SK-N-SH treated with all-trans-retinoic acid at 6 μM for 48 hours (cell line): ENCODE results near the gene ANKRD44.

Experiments used
- ATAC-seq: fragments of 200-7000 bp; cut with Tn5 transposase; 3 replicates; pipeline ENCODE4 v1.9.1; 2020; ENCODE audit warnings: mild to moderate bottlenecking, moderate library complexity
- ARNTL ChIP-seq: fragments of 450-650 bp; formaldehyde crosslinking; IDR thresholded peaks from 2 replicates; pipeline ENCODE4 v1.5.0; 2020; ENCODE audit warnings: low read depth, mild to moderate bottlenecking, moderate library complexity, borderline replicate concordance
- BACH2 ChIP-seq: fragments of 250-450 bp; sonication (Bioruptor Pico); IDR thresholded peaks from 2 replicates; pipeline ENCODE4 v1.9.0; 2021; ENCODE audit warnings: mild to moderate bottlenecking, borderline replicate concordance
- CREB5 ChIP-seq: fragments of 250-450 bp; sonication (Bioruptor Pico); IDR thresholded peaks from 2 replicates; pipeline ENCODE4 v1.5.1; 2020; ENCODE audit warnings: low read depth, mild to moderate bottlenecking, moderate library complexity
- CSDC2 ChIP-seq: fragments of 250-450 bp; sonication (Bioruptor Pico); IDR thresholded peaks from 2 replicates; pipeline ENCODE4 v1.5.0; 2020; ENCODE audit warnings: mild to moderate bottlenecking, moderate library complexity
- ESRRG ChIP-seq: fragments of 250-450 bp; sonication (Bioruptor Pico); IDR thresholded peaks from 2 replicates; pipeline ENCODE4 v1.6.1; 2021; ENCODE audit warnings: mild to moderate bottlenecking
- GLIS3 ChIP-seq: fragments of 250-450 bp; sonication (Bioruptor Pico); IDR thresholded peaks from 2 replicates; pipeline ENCODE4 v1.5.0; 2020; ENCODE audit warnings: mild to moderate bottlenecking, moderate library complexity
- ISL1 ChIP-seq: fragments of 250-450 bp; sonication (Bioruptor Pico); IDR thresholded peaks from 2 replicates; pipeline ENCODE4 v2.1.2; 2022; ENCODE audit warnings: mild to moderate bottlenecking, moderate library complexity
- POU6F1 ChIP-seq: fragments of 250-450 bp; sonication (Bioruptor Pico); IDR thresholded peaks from 2 replicates; pipeline ENCODE4 v1.8.0; 2021; ENCODE audit warnings: low read depth, mild to moderate bottlenecking, moderate library complexity, borderline replicate concordance
- PPARA ChIP-seq: fragments of 250-450 bp; sonication (Bioruptor Pico); IDR thresholded peaks from 2 replicates; pipeline ENCODE4 v1.5.0; 2020; ENCODE audit warnings: mild to moderate bottlenecking, borderline replicate concordance
- RARB ChIP-seq: fragments of 250-450 bp; sonication (Bioruptor Pico); IDR thresholded peaks from 2 replicates; pipeline ENCODE4 v1.8.0; 2021; ENCODE audit warnings: mild to moderate bottlenecking, moderate library complexity
- TCF4 ChIP-seq: fragments of 250-450 bp; sonication (Bioruptor Pico); IDR thresholded peaks from 2 replicates; pipeline ENCODE4 v1.8.0; 2021; ENCODE audit warnings: mild to moderate bottlenecking, moderate library complexity, borderline replicate concordance
- TOX ChIP-seq: fragments of 250-450 bp; sonication (Bioruptor Pico); IDR thresholded peaks from 2 replicates; pipeline ENCODE4 v1.8.0; 2021; ENCODE audit warnings: mild to moderate bottlenecking, moderate library complexity, borderline replicate concordance
- TSHZ2 ChIP-seq: fragments of 250-450 bp; sonication (Bioruptor Pico); IDR thresholded peaks from 2 replicates; pipeline ENCODE4 v1.5.0; 2020; ENCODE audit warnings: mild to moderate bottlenecking, moderate library complexity
- ZC3H10 ChIP-seq: fragments of 250-450 bp; sonication (Bioruptor Pico); IDR thresholded peaks from 2 replicates; pipeline ENCODE4 v1.5.1; 2021; ENCODE audit warnings: mild to moderate bottlenecking, moderate library complexity
- ZFP3 ChIP-seq: fragments of 250-450 bp; sonication (Bioruptor Pico); IDR thresholded peaks from 2 replicates; pipeline ENCODE4 v1.5.0; 2020; ENCODE audit warnings: mild to moderate bottlenecking, moderate library complexity
- ZFP30 ChIP-seq: fragments of 450-650 bp; formaldehyde crosslinking; IDR thresholded peaks from 2 replicates; pipeline ENCODE4 v1.5.0; 2022; ENCODE audit warnings: mild to moderate bottlenecking, moderate library complexity
- ZNF8 ChIP-seq: fragments of 450-650 bp; formaldehyde crosslinking; IDR thresholded peaks from 2 replicates; pipeline ENCODE4 v1.5.0; 2020; ENCODE audit warnings: mild to moderate bottlenecking, moderate library complexity
- TF ChIP-seq, protein P1 (sequence below): fragments of 250-450 bp; sonication (Bioruptor Pico); IDR thresholded peaks from 2 replicates; pipeline ENCODE4 v1.8.0; 2020; ENCODE audit warnings: mild to moderate bottlenecking, moderate library complexity, borderline replicate concordance
- TF ChIP-seq, protein P2 (sequence below): fragments of 250-450 bp; sonication (Bioruptor Pico); IDR thresholded peaks from 2 replicates; pipeline ENCODE4 v1.5.1; 2021; ENCODE audit warnings: mild to moderate bottlenecking, moderate library complexity

Gene ANKRD44

GRCh38 chr2:197136452-197136851 lies 174.1 kb downstream of the ANKRD44 start:
- no peak for ATAC-seq
- TF ChIP-seq POU6F1 (CRISPR knock-in tag) (no peak), ZNF8 (CRISPR knock-in tag) (no peak), ESRRG (no peak), ZFP30 (CRISPR knock-in tag) (no peak), CREB5 (CRISPR knock-in tag) (no peak), RARB (no peak), ARNTL (CRISPR knock-in tag) (no peak), TCF4 (CRISPR knock-in tag) (no peak)
- TF ChIP-seq, protein P1, sequence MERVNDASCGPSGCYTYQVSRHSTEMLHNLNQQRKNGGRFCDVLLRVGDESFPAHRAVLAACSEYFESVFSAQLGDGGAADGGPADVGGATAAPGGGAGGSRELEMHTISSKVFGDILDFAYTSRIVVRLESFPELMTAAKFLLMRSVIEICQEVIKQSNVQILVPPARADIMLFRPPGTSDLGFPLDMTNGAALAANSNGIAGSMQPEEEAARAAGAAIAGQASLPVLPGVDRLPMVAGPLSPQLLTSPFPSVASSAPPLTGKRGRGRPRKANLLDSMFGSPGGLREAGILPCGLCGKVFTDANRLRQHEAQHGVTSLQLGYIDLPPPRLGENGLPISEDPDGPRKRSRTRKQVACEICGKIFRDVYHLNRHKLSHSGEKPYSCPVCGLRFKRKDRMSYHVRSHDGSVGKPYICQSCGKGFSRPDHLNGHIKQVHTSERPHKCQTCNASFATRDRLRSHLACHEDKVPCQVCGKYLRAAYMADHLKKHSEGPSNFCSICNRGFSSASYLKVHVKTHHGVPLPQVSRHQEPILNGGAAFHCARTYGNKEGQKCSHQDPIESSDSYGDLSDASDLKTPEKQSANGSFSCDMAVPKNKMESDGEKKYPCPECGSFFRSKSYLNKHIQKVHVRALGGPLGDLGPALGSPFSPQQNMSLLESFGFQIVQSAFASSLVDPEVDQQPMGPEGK: no peak

DNA sequence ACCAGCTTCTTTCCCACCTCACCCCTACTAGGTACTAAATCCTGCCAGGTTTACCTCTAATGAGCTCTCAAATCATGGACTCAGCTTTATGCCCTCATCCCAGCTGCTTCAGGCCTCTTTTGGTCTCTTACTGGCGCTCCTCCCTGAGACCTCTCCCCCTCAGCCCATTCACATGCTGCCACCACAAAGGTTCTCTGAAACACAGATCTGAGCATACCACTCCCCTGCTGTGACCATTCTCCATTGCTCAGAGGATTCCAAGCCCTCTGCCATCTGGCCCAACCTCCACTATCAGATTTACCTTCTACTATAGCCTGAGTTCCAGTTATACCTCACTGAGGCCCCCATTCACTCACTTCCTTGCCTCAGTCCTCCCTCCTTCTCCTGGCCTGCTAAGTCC lies 174.8 kb downstream of the ANKRD44 start:
- no peak for ATAC-seq
- TF ChIP-seq, protein P2, sequence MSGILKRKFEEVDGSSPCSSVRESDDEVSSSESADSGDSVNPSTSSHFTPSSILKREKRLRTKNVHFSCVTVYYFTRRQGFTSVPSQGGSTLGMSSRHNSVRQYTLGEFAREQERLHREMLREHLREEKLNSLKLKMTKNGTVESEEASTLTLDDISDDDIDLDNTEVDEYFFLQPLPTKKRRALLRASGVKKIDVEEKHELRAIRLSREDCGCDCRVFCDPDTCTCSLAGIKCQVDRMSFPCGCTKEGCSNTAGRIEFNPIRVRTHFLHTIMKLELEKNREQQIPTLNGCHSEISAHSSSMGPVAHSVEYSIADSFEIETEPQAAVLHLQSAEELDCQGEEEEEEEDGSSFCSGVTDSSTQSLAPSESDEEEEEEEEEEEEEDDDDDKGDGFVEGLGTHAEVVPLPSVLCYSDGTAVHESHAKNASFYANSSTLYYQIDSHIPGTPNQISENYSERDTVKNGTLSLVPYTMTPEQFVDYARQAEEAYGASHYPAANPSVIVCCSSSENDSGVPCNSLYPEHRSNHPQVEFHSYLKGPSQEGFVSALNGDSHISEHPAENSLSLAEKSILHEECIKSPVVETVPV (CRISPR knock-in tag): no peak
- TF ChIP-seq POU6F1 (CRISPR knock-in tag): no peak
- no peak for TF ChIP-seq ZFP30 (CRISPR knock-in tag)
- TF ChIP-seq ZNF8 (CRISPR knock-in tag): no peak
- no peak for TF ChIP-seq ESRRG
- no peak for TF ChIP-seq ZFP3 (CRISPR knock-in tag)
- no peak for TF ChIP-seq TOX
- no peak for TF ChIP-seq TSHZ2 (CRISPR knock-in tag)
- TF ChIP-seq TCF4 (CRISPR knock-in tag): no peak
- no peak for TF ChIP-seq PPARA
- no peak for TF ChIP-seq ZC3H10 (CRISPR knock-in tag)
- TF ChIP-seq BACH2: no peak
- TF ChIP-seq GLIS3: no peak
- no peak for TF ChIP-seq CREB5 (CRISPR knock-in tag)
- TF ChIP-seq CSDC2 (CRISPR knock-in tag): no peak

DNA sequence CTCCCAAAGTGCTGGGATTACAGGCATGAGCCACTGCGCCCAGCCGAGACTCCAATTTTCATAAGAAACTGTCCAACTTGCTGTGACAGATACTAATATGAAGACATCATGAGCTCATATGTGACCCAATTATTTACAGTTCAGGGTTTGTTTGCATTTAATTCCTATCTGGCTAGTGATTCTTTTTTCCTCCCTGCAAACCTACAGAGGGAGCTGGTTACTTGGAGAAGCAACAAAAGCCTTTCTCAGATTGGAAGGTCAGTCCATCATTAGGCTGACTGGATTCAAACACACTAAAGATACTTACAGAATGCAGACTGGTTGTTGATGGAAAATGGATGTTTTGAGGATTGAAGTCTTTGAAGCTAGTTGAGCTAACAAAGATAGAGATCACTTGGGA lies 176.4 kb downstream of the ANKRD44 start:
- no peak for ATAC-seq
- TF ChIP-seq ISL1 (no peak), ZFP30 (CRISPR knock-in tag) (no peak), PPARA (no peak), TOX (no peak)
